Thyroid gland (tissue), 4 donors: ENCODE results near the gene HIVEP1.

Source experiments
- CTCF ChIP-seq, 6 experiments: fragments of 200-600 bp in 3 of 6; fragments of 450-650 bp in 3 of 6; sonication (generic) in 3 of 6; IDR thresholded peaks; one replicate each; pipeline ENCODE4 v1.5.1; 2016 to 2019; ENCODE audit warnings: antibody characterized with exemption in 6 of 6, mild to moderate bottlenecking in 2 of 6, inconsistent platforms in 1 of 6, moderate library complexity in 1 of 6
- POLR2A ChIP-seq, 2 donors: fragments of 450-650 bp; IDR thresholded peaks; one replicate each; pipeline ENCODE4 v1.6.1; 2017; ENCODE audit warnings: antibody characterized with exemption in 2 of 2, mild to moderate bottlenecking in 2 of 2, moderate library complexity in 1 of 2

DNA sequence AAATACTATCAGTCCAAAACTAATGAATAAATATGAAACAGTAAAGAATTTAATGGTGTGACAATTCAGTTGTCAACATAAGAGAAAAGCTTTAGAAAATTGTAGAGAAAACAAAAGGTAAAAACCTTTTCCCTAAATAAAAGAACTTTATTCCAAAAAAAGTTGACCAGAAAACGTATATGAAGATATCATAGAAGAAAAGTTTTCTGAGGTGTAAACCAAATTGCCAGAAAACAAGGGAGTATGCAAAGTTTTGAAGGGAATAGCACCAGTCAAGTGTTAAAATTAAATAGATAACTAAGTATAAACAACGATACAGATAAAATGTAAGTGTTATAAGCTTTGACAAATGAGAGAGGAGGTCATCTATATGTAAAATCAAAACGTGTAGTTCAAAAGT is 104.9 kb downstream of the HIVEP1 start:
- no peak for TF ChIP-seq POLR2A (IDR thresholded peaks at IDR 0.05)
- TF ChIP-seq CTCF (IDR thresholded peaks at IDR 0.05), result no peak
